ENCODE results near the gene POLE.
"Not testable (repeated sequence)": the region's sequence is repeated elsewhere in the genome, so short reads cannot be mapped to it uniquely, and the experiment has no call there.

Gene POLE

DNA sequence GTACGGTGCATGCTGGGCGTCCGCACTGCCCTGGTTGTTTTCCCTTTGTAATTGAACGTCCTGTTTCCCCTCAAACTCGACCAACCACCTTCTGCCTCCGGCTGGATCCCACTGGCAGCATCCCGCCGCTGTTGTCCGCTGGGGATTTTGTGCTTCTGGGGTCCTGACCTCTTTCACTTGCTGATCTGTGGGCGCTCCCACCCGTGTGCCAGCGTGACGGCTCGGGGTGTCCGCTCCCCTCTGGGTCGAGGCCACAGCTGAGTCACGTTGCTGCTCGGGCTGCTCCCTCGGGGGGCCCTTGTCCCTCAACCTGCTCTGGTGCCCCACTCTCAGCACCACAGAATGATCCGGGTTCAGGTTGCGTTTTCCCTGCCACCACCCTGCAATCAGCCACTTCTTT is 31.5 kb upstream of the POLE start:
- DNase-seq: no peak

DNA sequence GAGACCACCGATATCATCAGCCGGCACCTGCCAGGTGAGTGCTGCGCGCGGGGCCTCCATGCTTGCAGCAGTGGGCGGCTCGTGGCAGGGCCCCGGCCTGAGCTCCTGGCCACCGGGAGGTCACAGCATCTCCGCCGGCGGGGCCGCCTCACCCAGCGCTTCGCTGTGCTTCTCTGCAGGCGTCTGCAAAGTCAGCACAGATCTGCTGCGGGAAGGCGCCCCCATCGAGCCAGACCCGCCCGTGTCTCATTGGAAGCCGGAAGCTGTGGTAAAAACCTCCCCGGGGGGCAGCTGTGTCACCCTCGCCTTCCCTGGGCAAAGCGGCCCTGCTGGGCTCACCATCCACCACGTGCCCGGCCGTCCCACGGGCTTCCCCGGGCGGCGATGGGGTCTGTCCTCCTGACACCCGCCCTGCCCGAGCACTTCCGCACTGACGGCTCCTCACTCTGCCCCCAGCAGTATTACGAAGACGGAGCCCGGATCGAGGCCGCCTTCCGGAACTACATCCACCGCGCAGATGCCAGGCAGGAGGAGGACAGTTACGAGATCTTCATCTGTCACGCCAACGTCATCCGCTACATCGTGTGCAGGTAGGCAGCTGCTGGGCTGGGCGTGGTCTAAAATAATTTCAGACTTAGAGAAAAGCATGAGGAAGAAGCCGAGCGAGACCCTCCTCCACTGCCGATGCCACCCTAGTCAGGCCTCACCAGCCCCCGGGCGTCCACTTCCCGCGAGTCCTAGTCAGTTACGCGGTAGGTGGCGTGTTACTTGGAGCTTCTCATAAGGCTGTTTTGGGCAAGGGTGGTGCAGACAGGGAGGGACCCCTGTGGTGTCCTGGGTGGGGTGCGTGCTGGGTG is 30.6 kb upstream of the POLE start:
- no peak for DNase-seq

DNA sequence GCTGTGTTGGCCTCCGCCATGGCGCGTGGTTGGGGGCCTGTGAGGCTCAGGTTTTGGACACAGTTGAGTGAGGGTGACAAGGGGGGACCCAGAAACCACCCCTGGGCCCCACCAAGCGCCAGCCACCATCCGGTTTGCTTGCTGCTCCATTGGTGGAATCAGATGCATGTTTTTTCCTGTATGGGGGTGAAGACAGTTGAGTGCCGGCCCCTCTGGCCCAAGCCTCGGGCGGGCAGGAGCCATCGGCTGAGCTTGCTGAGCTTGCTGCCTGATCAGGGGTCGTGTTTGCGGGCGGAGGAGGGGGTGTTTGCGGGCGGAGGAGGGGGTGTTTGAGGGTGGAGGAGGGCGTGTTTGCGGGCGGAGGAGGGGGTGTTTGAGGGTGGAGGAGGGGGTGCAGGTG is 29.9 kb upstream of the POLE start:
- DNase-seq: no peak

DNA sequence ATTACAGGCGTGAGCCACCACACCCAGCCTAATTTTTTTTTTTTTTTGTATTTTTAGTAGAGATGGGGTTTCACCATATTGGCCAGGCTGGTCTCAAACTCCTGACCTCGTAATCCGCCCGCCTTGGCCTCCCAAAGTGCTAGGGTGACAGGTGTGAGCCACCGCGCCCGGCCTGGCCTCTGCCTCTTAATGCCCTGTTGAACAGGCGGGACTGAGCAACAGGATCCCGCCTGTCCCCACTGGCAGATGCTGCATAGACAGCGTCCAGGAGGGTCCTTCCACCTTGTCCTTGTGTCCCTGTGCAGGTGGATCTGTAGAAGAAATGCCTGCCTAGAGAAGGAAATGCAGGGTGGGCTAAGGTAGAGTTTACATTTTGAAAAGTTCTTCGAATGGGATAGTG is 29.2 kb upstream of the POLE start:
- DNase-seq: no peak

DNA sequence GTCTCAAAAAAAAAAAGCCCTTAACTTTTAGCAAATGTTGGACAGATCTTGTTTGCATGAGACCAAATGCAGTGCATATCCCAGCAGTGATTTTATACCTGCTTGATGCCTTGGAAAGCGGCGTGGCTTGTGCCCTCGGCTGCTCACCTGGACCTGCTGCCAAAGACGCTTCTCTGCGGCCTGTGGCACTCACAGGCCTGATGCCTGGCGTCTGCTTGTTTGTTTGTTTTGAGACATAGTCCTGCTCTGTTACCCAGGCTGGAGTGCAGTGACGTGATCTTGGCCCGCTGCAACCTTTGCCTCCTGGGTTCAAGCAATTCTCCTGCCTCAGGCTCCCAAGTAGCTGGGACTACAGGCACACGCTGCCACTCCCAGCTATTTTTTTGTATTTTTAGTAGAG is 28.7 kb upstream of the POLE start:
- DNase-seq: no peak

DNA sequence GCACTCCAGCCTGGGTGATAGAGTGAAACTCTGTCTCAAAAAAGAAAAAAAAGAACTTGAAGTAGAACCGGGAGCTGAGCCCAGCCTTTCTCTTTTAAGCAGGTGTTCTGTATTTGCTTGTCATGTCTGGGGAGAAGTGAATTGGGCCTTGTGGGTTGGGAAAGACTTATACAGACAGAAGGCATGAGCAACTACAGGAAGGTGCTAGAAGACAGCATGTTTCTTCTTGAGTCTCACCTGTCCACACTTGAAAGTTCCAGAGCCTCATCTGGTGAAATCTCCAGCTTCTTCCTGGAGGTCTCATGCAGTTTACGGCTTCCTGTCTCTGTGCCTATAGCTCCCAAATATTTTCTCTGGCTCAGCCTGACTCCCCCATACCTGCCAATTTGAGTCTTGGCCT is 26.0 kb upstream of the POLE start:
- no peak for DNase-seq

DNA sequence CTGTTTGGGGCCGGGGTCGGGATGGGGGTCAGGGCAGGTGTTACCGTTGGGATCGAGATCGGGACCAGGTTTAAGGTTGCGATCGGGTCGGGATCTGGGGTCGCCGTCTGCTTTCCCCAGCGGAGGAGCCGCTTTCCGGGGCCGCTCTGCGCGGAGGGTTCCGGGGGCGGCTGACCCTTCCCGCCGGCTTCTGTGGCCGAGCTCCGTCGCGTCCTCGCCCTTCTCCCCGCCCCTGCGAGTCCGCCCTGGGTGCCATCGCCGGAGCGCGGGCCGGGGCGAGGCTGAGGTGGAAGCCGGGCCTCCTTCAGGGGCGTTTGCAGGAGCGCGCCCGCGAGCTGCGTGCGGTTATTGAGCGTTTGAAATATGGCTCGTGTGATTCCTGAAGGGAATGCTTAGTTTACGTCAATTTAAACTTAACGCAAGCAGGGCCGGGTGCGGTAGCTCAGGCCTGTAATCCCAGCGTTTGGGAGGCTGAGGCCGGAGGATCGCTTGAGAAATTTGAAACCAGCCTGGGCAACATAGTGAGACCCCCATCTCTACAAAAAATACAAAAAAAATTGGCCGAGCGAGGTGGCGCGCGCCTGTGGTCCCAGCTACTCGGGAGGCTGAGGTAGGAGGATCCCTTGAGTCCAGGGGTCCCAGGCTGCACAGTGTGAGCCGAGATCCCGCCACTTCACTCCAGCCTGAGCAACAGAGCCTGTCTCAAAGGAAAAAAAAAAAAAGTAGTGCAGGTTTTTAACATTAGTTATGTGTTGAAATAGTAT is 24.1 kb upstream of the POLE start:
- DNase-seq: peak; percentile 29

DNA sequence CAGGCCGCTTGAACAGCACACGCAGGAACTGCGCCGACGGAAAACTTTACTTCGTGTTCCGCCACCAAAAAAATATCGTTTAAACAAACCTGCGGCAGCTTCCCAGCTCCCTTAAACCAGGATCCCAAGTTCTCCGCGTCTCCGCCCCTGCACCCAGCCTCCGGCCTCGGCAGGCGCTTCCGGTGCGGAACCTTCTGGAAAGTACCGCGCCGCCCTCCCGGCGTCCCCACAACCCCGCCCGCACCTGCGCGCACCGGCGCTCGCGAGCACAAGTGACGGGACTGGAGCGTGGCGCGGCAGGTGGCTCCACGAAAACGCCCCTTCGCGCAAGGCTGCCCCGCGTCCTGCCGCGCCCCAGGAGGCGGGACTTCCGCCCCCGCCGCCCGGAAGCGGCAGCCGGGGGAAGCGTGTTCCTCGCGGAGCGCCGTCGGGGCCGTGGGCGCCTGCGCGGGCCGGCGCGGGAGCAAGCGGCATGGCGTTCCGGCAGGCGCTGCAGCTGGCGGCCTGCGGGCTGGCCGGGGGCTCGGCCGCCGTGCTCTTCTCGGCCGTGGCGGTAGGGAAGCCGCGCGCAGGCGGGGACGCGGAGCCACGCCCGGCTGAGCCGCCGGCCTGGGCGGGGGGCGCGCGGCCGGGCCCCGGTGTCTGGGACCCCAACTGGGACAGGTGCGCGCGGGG is 23.4 kb upstream of the POLE start, which contains the start of gene PGAM5:
PGAM5 (plus strand) TSS at position 438 of the 675 bp plus-strand sequence; CDS start at position 473, 35 bp downstream.
- DNase-seq: peak; percentile 84

DNA sequence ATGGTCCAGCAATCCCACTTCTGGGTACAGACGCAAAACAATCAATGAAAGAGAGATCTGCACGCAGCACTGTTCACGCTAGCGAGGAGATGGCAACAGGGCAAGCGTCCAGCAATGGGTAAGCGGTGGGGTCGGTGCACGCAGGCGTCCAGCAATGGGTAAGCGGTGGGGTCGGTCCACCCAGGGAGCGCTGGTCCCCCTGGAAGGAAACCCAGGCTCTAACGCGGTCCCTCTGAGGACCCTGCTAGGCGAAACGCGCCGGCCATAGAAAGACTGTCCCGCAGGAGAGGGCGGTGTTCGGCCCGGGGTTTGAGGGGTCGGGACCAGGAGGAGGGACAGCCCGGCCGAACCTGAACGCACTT is 22.9 kb upstream of the POLE start:
- no peak for DNase-seq

DNA sequence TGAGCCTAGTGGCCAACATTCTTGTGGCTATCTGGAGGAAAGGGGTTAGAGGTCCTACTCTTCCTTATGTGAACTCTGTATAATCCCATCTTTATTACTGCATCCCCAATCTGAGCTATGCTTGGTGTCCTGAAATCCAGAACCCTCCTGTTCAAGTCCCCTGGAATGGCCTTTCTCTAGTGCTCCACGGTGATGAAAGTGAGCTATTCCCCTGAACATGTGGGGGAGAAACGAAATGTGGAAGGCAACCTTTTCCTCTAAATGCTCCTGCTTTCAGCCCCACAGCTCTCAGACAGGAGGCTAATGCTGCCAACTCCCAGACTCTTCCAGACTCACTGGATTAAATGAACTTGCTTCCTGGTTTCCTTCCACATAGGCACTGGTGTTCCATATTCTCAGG is 21.0 kb upstream of the POLE start:
- no peak for DNase-seq

DNA sequence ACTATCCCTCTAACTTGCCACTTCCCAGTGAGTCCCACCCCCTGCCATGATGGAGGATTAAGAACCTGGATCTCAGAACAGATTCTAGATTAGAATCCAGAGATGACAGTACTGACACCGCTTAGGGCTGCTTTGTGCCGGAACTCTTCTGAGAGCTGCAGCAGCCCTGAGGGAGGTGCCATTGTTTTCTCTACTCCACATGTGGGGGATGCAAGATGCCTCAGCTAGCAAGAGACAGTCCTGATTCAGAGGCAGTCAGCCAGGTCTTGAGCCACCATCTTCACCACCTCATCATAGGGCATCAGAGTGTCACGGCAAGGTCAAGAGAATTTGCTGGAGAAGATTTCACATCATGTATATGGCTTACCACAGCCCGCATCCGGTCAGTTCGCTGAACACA is 20.1 kb upstream of the POLE start:
- no peak for DNase-seq

DNA sequence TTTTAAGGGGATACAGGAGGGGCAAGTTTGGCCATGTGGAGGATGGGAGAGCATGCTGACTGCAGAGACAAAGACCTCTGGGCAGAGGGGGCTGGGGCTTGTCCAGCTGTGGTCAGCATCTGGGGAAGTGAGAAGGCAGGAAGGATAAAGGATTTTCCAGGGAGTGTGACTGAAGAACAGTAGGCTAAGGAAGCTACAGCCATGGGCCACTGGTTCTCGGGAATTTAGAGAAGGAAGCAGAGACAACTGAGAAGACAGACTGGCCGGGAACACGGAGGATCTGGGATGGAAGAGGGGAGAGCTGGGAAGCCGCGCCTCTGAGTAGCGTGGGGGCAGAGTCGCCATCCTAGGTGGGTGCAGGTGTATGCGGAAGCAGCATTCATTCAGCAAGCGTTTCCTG is 16.5 kb upstream of the POLE start:
- no peak for DNase-seq

DNA sequence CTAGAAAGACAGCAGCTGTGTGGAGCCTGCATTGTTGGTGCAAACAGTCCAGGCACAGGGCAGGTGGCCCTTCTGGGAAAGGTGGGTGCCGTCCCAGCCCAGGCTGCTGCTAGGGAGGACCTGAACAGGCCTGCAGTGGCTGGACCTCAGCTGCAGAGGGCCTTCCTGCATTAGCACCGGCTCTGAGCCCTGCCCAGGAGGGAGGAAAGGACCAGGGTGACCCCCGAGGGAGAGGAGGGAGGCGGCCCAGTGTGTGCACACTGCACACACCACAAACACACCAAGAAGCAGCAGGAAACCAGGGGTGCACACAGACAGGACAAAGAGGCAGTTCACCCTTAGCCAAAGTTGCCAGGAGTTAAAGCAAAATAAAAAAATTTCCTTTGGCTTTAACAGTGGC is 15.5 kb upstream of the POLE start:
- DNase-seq: no peak

DNA sequence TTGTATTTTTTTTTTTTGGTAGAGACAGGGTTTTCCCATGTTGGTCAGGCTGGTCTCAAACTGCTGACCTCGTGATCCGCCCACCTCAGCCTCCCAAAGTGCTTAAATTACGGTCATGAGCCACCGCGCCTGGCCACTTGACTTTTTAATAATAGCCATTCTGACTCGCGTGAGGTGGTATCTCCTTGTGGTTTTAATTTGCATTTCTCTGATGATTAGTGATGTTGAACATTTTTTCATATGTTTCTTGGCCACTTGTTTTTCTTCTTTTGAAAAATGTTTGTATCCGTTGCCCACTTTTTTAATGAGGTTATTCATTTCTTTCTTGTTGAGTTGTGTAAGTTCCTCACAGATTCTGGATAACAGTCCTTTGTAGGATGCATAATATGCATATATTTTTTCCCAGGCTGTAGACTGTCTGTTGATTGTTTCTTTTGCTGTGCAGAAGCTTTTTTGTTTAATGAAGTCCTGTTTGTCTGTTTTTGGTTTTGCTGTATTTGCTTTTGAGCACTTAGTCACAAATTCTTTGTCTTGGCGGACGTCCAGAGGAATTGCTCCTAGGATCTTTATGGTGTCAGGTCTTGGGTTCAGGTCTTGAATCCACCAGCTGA is 13.2 kb upstream of the POLE start:
- no peak for DNase-seq

DNA sequence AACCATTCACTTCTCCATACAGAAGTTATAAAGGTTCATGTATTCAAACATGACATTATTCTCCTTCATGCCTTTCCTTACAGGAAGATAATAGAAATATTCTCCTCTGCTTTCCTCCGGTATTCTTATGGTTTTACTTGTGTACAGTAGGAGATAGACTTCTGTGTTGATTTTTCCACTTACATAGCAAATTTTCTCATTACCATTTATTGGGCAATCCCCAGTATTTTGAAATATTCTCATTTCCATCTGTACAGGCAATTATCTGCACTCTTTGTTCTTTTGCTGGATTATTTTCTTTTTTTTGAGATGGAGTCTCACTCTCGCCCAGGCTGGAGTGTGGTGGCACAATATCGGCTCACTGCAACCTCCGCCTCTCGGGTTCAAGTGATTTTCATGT is 11.2 kb upstream of the POLE start:
- no peak for DNase-seq

DNA sequence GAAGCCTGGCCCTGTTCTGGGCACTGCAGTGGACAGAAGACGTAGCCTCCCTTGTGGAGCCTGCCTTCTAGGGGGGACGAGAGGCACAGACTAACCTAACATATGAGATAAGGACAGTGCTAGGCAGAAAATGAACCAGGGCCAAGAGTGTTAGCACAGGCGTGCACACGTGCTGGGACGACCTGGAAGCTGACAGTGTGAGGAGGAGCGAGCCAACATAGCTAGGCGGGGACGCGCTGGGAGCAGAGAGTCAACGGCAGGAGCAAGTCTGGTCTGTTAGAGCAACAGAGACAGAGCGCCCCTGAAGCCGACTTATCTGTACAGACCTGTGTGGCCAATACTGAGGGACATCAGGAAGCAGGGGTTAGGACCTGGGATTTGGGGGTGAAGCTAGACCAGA is 8.3 kb upstream of the POLE start:
- DNase-seq: no peak

DNA sequence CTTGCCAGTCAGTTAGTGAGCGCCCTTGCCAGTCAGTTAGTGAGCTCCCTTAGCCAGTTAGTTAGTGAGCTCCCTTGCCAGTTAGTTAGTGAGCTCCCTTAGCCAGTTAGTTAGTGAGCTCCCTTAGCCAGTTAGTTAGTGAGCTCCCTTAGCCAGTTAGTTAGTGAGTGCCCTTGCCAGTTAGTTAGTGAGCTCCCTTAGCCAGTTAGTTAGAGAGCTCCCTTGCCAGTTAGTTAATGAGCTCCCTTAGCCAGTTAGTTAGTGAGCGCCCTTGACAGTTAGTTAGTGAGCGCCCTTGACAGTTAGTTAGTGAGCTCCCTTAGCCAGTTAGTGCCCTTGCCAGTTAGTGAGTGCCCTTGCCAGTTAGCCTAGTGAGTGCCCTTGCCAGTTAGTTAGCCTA is 7.7 kb upstream of the POLE start:
- not testable (repeated sequence) for DNase-seq

DNA sequence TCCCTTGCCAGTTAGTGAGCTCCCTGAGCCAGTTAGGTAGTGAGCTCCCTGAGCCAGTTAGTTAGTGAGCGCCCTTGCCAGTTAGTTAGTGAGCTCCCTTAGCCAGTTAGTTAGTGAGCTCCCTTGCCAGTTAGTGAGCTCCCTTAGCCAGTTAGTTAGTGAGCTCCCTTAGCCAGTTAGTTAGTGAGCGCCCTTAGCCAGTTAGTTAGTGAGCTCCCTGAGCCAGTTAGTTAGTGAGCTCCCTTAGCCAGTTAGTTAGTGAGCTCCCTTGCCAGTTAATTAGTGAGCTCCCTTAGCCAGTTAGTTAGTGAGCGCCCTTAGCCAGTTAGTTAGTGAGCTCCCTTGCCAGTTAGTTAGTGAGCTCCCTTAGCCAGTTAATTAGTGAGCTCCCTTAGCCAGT is 4.9 kb upstream of the POLE start:
- not testable (repeated sequence) for DNase-seq

DNA sequence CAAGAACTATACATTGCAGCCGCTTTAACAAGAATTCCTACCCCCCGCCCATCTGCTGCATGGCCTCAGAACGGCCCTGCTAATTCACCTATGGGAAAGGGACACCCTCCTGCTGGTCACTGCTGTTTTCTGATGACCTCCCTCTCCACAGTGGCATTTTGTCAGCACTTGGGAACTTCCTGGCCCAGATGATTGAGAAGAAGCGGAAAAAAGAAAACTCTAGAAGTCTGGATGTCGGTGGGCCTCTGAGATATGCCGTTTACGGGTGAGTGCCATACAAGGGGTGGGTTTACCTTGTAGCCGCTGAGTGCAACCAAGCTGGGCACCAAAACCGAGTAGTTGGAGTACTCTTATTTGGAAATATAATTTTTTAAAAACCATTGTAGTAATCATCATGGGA is 3.0 kb upstream of the POLE start:
- no peak for DNase-seq

DNA sequence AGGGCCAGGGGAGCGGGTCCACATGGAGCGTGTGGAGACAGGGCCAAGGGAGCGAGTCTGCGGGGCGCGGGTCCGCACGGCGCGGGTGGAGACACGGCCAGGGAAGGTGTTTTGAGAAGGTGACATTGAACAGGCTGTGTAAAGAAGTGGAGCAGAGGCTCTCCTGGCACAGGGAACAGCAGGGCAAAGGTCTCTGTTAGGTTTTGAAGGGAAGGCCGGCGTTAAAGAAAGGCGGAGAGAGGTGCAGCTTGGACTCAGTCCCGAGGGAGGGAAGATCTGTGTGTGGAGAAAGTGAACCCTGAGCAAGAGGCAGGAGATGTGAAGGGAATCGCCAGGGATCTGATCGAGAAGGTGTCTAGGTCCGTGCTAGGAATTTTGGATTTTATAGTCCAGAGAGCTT is 2.1 kb upstream of the POLE start:
- no peak for DNase-seq

DNA sequence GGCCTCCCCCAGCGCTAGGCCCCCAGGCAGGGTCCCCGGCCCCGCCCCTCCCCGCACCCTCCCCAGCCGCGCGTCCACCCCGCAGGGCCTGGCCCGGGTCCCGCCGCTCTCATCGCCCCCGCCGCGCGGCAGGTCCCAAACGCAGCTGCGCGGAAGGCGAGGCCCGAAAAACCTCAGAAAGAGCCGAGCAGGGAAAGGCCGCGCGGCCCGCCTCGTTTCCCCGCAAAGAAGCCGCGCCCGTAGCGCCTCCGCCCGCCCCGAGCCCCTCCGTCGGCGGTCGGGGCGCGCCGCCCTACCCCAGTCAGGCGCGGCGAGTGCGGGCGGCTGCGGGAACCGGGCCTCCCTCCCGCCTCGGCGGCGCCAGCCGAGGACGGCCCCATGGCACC is 324 bp downstream of the POLE start:
- DNase-seq: peak; percentile 29

DNA sequence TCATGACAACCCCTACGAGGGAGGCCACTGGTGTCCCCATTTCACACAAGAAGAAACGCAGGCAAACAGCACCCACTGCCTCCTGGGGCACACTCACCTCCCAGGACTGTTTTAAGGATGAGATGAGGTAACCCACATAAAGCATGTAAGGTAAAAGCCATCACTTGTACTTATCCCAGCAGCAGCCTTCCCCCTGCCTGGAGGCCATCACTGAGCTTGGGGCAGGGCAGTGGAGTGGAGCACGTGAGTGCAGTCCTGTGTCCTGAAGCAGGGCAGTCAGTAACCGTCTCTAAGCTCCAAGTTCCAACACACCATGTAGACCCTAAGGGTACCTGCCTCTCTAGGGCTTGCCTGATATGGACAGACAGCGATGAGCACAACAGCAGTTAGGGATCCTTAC is 1.7 kb downstream of the POLE start:
- DNase-seq: no peak

DNA sequence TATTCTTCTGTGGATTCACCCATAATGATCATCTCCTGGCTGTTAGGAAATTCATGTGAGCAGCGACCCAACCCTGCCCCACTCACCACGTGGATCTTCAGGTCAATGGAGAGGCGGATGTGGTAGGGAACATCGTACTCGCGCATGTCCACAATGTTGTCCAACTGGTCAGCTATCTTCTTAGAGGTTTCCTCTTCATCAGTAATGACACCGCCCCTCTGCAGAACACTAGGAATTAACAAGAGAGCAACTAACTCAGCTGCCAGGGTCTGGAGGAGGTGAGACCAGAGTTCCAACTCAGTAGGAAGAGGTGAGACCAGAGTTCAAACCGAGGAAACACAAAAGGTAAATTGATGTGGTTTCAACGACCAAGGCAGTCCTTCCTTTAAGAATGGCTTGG is 9.7 kb downstream of the POLE start:
- no peak for DNase-seq
